Liver (tissue), 3 donors: ENCODE measurements around the gene P4HA1.

ENCODE experiments used
- ATF3 ChIP-seq: IDR thresholded peaks from 2 replicates; pipeline ENCODE4 v1.6.1; 2016; ENCODE audit warnings: antibody characterized with exemption
- CTCF ChIP-seq: fragments of 150-350 bp; IDR thresholded peaks from 2 replicates; pipeline ENCODE4 v1.5.1; 2017; ENCODE audit warnings: improper control_type of control experiment, low read depth, low read length; ENCODE audit not compliant: missing input control
- EGR1 ChIP-seq, 2 donors: IDR thresholded peaks; 2 replicates each; pipeline ENCODE4 v1.6.1; 2016 to 2018; ENCODE audit warnings: antibody characterized with exemption in 2 of 2, low read depth in 2 of 2
- GABPA ChIP-seq, 2 donors: IDR thresholded peaks in 1 of 2; conservative IDR thresholded peaks in 1 of 2; 2 replicates each; pipeline ENCODE4 v1.6.1; 2016; ENCODE audit warnings: antibody characterized with exemption in 2 of 2, mild to moderate bottlenecking in 1 of 2, moderate library complexity in 1 of 2
- JUND ChIP-seq, 2 donors: IDR thresholded peaks; 2 replicates each; pipeline ENCODE4 v1.6.1; 2016; ENCODE audit warnings: antibody characterized with exemption in 2 of 2
- MAX ChIP-seq: IDR thresholded peaks from 2 replicates; pipeline ENCODE4 v1.6.1; 2016; ENCODE audit warnings: antibody characterized with exemption
- REST ChIP-seq: IDR thresholded peaks from 2 replicates; pipeline ENCODE4 v1.6.1; 2016; ENCODE audit warnings: antibody characterized with exemption, mild to moderate bottlenecking
- SP1 ChIP-seq: IDR thresholded peaks from 2 replicates; pipeline ENCODE4 v1.6.1; 2018; ENCODE audit warnings: antibody characterized with exemption, mild to moderate bottlenecking
- TAF1 ChIP-seq: conservative IDR thresholded peaks from 2 replicates; pipeline ENCODE4 v1.6.1; 2016; ENCODE audit warnings: antibody characterized with exemption, mild to moderate bottlenecking
- donor health status: healthy.
- donor health status: healthy.

- TF ChIP-seq CTCF, result no peak
- TF ChIP-seq REST, result no peak
- no peak for TF ChIP-seq GABPA (IDR thresholded peaks at IDR 0.05 in 1 of 2, conservative IDR thresholded peaks at IDR 0.05 in 1 of 2)
- no peak for TF ChIP-seq ATF3
- TF ChIP-seq TAF1, result no peak
- no peak for TF ChIP-seq JUND (IDR thresholded peaks at IDR 0.05)
- no peak for TF ChIP-seq SP1
- no peak for TF ChIP-seq MAX
- TF ChIP-seq EGR1 (IDR thresholded peaks at IDR 0.05; ENCODE audit: low read depth in 2 of 2), result no peak
Measured at GRCh38 chr10:73058057-73058591, 38.5 kb downstream of the P4HA1 start.
